Esophagus squamous epithelium (tissue), 4 donors: ENCODE measurements around the gene KCNS3.

Experiments used
- CTCF ChIP-seq, 6 experiments: fragments of 450-650 bp in 4 of 6; fragments of 200-600 bp in 2 of 6; sonication (generic) in 2 of 6; IDR thresholded peaks; one replicate each; pipeline ENCODE4 v1.5.1; 2016 to 2019; ENCODE audit warnings: antibody characterized with exemption in 6 of 6, mild to moderate bottlenecking in 4 of 6, moderate library complexity in 4 of 6
- POLR2A ChIP-seq, 4 donors: fragments of 450-650 bp; IDR thresholded peaks; one replicate each; pipeline ENCODE4 v1.6.1; 2017; ENCODE audit warnings: antibody characterized with exemption in 4 of 4, mild to moderate bottlenecking in 4 of 4, moderate library complexity in 3 of 4

GRCh38 chr2:17876590-17876989 is 1.9 kb upstream of the KCNS3 start:
- TF ChIP-seq CTCF (IDR thresholded peaks at IDR 0.05) (no peak), POLR2A (IDR thresholded peaks at IDR 0.05) (no peak)
